HepG2 (cell line): Measurements from ENCODE around the gene STRIP1. TPM values are rescaled to one million over a fixed set of nuclear protein-coding genes. Genes with fewer than 3 reads are reported as not detected.

Experiments
- CEBPG ChIP-seq: IDR thresholded peaks from 2 replicates; pipeline ENCODE4 v1.6.1; 2016
- CENPX ChIP-seq: sonication (generic); formaldehyde crosslinking; IDR thresholded peaks from 2 replicates; pipeline ENCODE4 v1.9.0; 2021; ENCODE audit warnings: mild to moderate bottlenecking, missing genetic modification reagents, moderate library complexity
- FOXA3 ChIP-seq: IDR thresholded peaks from 2 replicates; pipeline ENCODE4 v1.6.1; 2016; ENCODE audit warnings: missing genetic modification reagents, missing compliant biosample characterization
- FOXP1 ChIP-seq, 2 experiments: fragments of 450-650 bp in 1 of 2; IDR thresholded peaks; 2 replicates each; pipeline ENCODE4 v1.6.1; 2017 to 2018; ENCODE audit warnings: antibody characterized with exemption in 1 of 2
- HOXA5 ChIP-seq: sonication (generic); formaldehyde crosslinking; IDR thresholded peaks from 2 replicates; pipeline ENCODE4 v1.4.0; 2020; ENCODE audit warnings: missing genetic modification reagents
- IRF2 ChIP-seq: IDR thresholded peaks from 2 replicates; pipeline ENCODE4 v1.6.1; 2018; ENCODE audit warnings: missing genetic modification reagents, missing compliant biosample characterization
- KDM6A ChIP-seq: IDR thresholded peaks from 2 replicates; pipeline ENCODE4 v1.6.1; 2016; ENCODE audit warnings: low read depth
- MED1 ChIP-seq: sonication (generic); formaldehyde crosslinking; IDR thresholded peaks from 2 replicates; pipeline ENCODE4 v1.4.0; 2020; ENCODE audit warnings: missing genetic modification reagents
- MIXL1 ChIP-seq: IDR thresholded peaks from 2 replicates; pipeline ENCODE4 v1.6.1; 2016
- NR2F2 ChIP-seq: IDR thresholded peaks from 2 replicates; pipeline ENCODE4 v1.6.1; 2012; ENCODE audit warnings: low read depth, inconsistent platforms, borderline replicate concordance
- NRL ChIP-seq: sonication (generic); formaldehyde crosslinking; IDR thresholded peaks from 2 replicates; pipeline ENCODE4 v1.5.0; 2020; ENCODE audit warnings: missing genetic modification reagents, mild to moderate bottlenecking, moderate library complexity, borderline replicate concordance
- PAWR ChIP-seq: sonication (generic); formaldehyde crosslinking; IDR thresholded peaks from 2 replicates; pipeline ENCODE4 v1.4.0; 2020; ENCODE audit warnings: missing genetic modification reagents, mild to moderate bottlenecking, borderline replicate concordance
- SIX1 ChIP-seq: sonication (generic); formaldehyde crosslinking; IDR thresholded peaks from 2 replicates; pipeline ENCODE4 v1.4.0; 2020; ENCODE audit warnings: missing genetic modification reagents, borderline replicate concordance
- SOX5 ChIP-seq: IDR thresholded peaks from 2 replicates; pipeline ENCODE4 v1.6.1; 2016; ENCODE audit warnings: borderline replicate concordance
- ZNF124 ChIP-seq: sonication (generic); formaldehyde crosslinking; IDR thresholded peaks from 2 replicates; pipeline ENCODE4 v1.4.0; 2020; ENCODE audit warnings: missing genetic modification reagents
- ZNF274 ChIP-seq: sonication (generic); formaldehyde crosslinking; IDR thresholded peaks from 2 replicates; pipeline ENCODE4 v1.5.1; 2020; ENCODE audit warnings: mild to moderate bottlenecking, missing genetic modification reagents
- ZNF292 ChIP-seq: sonication (generic); formaldehyde crosslinking; IDR thresholded peaks from 2 replicates; pipeline ENCODE4 v1.8.1; 2022; ENCODE audit warnings: mild to moderate bottlenecking, low read depth, missing genetic modification reagents, borderline replicate concordance
- ZNF317 ChIP-seq: sonication (generic); formaldehyde crosslinking; IDR thresholded peaks from 2 replicates; pipeline ENCODE4 v1.5.0; 2020; ENCODE audit warnings: mild to moderate bottlenecking, missing genetic modification reagents
- ZNF496 ChIP-seq: sonication (generic); formaldehyde crosslinking; IDR thresholded peaks from 2 replicates; pipeline ENCODE4 v1.8.1; 2023; ENCODE audit warnings: mild to moderate bottlenecking, moderate library complexity, missing genetic modification reagents; ENCODE audit not compliant: insufficient replicate concordance
- ZNF644 ChIP-seq: IDR thresholded peaks from 2 replicates; pipeline ENCODE4 v1.6.1; 2016; ENCODE audit warnings: low read depth
- polyA plus RNA-seq, 8 experiments: library from polyadenylated mRNA; depleted of rRNA in 3 of 8; stranded (reverse) in 7 of 8; unstranded in 1 of 8; fragments of >200 nt; fragmentation: Illumina TruSeq in 4 of 8; extraction: Trizol in 4 of 8; gene quantifications; 2 replicates each; pipeline versions ENCODE4 v1.2.1 to v1.2.3, GENCODE V29; 2011 to 2016; ENCODE audit warnings: low read depth in 4 of 8, missing spikeins in 1 of 8, mixed read lengths in 1 of 8; ENCODE audit not compliant: insufficient read depth in 1 of 8
- total RNA-seq, 5 experiments: library from RNA; depleted of rRNA; stranded (reverse); fragments of >200 nt; fragmentation: Illumina TruSeq; extraction: Trizol; gene quantifications; 2 replicates each; pipeline ENCODE4 v1.2.3, GENCODE V29; 2016; ENCODE audit warnings: low read depth in 1 of 5
- TF ChIP-seq, protein P1 (sequence below): sonication (generic); formaldehyde crosslinking; conservative IDR thresholded peaks from 2 replicates; pipeline ENCODE4 v1.4.0; 2020; ENCODE audit warnings: mild to moderate bottlenecking, missing genetic modification reagents, moderate library complexity
- TF ChIP-seq, protein P2 (sequence below): sonication (generic); formaldehyde crosslinking; IDR thresholded peaks from 2 replicates; pipeline ENCODE4 v1.5.0; 2020; ENCODE audit warnings: missing genetic modification reagents
- TF ChIP-seq, protein P3 (sequence below): IDR thresholded peaks from 2 replicates; pipeline ENCODE4 v1.6.1; 2016; ENCODE audit warnings: low read depth
- TF ChIP-seq, protein P4 (sequence below): sonication (generic); formaldehyde crosslinking; IDR thresholded peaks from 2 replicates; pipeline ENCODE4 v1.5.0; 2020; ENCODE audit warnings: mild to moderate bottlenecking, missing genetic modification reagents, moderate library complexity

STRIP1 gene
- total and polyA plus RNA-seq, 2 of the 13 experiments (the other 11 are each of a cell fraction or from before 2014, with no cell fraction given), result 20.9 to 27.9 TPM

DNA sequence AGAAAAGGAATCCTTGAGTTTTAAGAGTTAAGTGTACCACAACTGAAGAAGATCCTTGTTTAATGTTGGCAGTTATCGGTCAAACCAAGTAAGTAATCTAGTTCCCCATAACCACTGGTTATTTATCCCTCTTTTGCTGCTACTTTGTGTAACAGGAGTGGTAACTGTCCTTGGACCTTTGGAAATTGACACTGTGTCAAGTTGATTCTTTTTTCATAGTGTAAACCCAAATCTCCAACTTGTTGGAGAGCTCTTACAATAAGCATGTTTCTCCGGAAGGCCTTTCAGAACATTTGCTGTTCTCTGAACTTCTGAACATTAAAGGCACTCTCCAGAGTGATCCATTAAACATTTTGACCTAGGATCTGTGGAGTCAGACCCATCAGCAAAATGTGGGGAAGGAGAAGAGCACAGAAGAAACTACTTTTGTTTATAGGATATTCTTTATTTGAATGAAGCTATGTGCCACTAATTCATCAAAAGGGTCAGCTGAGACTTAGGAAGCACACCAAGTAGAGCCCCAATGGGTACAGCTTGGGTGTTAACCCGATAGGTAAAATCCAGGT lies 46.0 kb upstream of the STRIP1 start (continued):
- TF ChIP-seq, protein P1, sequence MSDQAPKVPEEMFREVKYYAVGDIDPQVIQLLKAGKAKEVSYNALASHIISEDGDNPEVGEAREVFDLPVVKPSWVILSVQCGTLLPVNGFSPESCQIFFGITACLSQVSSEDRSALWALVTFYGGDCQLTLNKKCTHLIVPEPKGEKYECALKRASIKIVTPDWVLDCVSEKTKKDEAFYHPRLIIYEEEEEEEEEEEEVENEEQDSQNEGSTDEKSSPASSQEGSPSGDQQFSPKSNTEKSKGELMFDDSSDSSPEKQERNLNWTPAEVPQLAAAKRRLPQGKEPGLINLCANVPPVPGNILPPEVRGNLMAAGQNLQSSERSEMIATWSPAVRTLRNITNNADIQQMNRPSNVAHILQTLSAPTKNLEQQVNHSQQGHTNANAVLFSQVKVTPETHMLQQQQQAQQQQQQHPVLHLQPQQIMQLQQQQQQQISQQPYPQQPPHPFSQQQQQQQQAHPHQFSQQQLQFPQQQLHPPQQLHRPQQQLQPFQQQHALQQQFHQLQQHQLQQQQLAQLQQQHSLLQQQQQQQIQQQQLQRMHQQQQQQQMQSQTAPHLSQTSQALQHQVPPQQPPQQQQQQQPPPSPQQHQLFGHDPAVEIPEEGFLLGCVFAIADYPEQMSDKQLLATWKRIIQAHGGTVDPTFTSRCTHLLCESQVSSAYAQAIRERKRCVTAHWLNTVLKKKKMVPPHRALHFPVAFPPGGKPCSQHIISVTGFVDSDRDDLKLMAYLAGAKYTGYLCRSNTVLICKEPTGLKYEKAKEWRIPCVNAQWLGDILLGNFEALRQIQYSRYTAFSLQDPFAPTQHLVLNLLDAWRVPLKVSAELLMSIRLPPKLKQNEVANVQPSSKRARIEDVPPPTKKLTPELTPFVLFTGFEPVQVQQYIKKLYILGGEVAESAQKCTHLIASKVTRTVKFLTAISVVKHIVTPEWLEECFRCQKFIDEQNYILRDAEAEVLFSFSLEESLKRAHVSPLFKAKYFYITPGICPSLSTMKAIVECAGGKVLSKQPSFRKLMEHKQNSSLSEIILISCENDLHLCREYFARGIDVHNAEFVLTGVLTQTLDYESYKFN (CRISPR knock-in tag), result peak; percentile 84
- peak; percentile 60; the same call in 1 of the 2 replicates for TF ChIP-seq SOX5 (CRISPR knock-in tag)
- TF ChIP-seq NR2F2, result 0 out of 2 replicates have a peak, but pooled peaks have one; percentile 35
- TF ChIP-seq, protein P2, sequence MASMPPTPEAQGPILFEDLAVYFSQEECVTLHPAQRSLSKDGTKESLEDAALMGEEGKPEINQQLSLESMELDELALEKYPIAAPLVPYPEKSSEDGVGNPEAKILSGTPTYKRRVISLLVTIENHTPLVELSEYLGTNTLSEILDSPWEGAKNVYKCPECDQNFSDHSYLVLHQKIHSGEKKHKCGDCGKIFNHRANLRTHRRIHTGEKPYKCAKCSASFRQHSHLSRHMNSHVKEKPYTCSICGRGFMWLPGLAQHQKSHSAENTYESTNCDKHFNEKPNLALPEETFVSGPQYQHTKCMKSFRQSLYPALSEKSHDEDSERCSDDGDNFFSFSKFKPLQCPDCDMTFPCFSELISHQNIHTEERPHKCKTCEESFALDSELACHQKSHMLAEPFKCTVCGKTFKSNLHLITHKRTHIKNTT (CRISPR knock-in tag), result no peak
- no peak for TF ChIP-seq ZNF496 (CRISPR knock-in tag)
- no peak for TF ChIP-seq NRL (CRISPR knock-in tag)
- TF ChIP-seq FOXA3 (CRISPR knock-in tag), result peak; percentile 66
- TF ChIP-seq MED1 (CRISPR knock-in tag), result peak; percentile 71
- TF ChIP-seq, protein P3, sequence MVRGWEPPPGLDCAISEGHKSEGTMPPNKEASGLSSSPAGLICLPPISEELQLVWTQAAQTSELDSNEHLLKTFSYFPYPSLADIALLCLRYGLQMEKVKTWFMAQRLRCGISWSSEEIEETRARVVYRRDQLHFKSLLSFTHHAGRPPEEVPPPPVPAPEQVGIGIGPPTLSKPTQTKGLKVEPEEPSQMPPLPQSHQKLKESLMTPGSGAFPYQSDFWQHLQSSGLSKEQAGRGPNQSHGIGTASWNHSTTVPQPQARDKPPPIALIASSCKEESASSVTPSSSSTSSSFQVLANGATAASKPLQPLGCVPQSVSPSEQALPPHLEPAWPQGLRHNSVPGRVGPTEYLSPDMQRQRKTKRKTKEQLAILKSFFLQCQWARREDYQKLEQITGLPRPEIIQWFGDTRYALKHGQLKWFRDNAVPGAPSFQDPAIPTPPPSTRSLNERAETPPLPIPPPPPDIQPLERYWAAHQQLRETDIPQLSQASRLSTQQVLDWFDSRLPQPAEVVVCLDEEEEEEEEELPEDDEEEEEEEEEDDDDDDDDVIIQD (CRISPR knock-in tag), result peak; percentile 84; the same call in 1 of the 2 replicates
- TF ChIP-seq CENPX (CRISPR knock-in tag), result no peak
- 0 out of 2 replicates have a peak, but pooled peaks have one; percentile 22 for TF ChIP-seq ZNF124 (CRISPR knock-in tag)
- TF ChIP-seq IRF2 (CRISPR knock-in tag), result peak; percentile 14; the same call in 1 of the 2 replicates
- peak; percentile 82; the same call in 1 of the 2 replicates for TF ChIP-seq SIX1 (CRISPR knock-in tag)
- TF ChIP-seq ZNF292 (CRISPR knock-in tag), result peak; percentile 20; the same call in 1 of the 2 replicates
- no peak for TF ChIP-seq ZNF317
- TF ChIP-seq PAWR (CRISPR knock-in tag), result no peak
- peak; percentile 20; the same call in 1 of the 2 replicates for TF ChIP-seq CEBPG
- TF ChIP-seq ZNF644 (CRISPR knock-in tag), result 0 out of 2 replicates have a peak, but pooled peaks have one; percentile 22
- peak; percentile 74 for TF ChIP-seq MIXL1 (CRISPR knock-in tag)
- TF ChIP-seq, protein P4, sequence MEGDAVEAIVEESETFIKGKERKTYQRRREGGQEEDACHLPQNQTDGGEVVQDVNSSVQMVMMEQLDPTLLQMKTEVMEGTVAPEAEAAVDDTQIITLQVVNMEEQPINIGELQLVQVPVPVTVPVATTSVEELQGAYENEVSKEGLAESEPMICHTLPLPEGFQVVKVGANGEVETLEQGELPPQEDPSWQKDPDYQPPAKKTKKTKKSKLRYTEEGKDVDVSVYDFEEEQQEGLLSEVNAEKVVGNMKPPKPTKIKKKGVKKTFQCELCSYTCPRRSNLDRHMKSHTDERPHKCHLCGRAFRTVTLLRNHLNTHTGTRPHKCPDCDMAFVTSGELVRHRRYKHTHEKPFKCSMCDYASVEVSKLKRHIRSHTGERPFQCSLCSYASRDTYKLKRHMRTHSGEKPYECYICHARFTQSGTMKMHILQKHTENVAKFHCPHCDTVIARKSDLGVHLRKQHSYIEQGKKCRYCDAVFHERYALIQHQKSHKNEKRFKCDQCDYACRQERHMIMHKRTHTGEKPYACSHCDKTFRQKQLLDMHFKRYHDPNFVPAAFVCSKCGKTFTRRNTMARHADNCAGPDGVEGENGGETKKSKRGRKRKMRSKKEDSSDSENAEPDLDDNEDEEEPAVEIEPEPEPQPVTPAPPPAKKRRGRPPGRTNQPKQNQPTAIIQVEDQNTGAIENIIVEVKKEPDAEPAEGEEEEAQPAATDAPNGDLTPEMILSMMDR (CRISPR knock-in tag), result no peak
- no peak for TF ChIP-seq FOXP1 (IDR thresholded peaks at IDR 0.05)
- peak; percentile 56; the same call in 1 of the 2 replicates for TF ChIP-seq FOXP1 (CRISPR knock-in tag; IDR thresholded peaks at IDR 0.05)
- peak; percentile 49; the same call in 1 of the 2 replicates for TF ChIP-seq KDM6A (CRISPR knock-in tag)
- no peak for TF ChIP-seq ZNF274 (CRISPR knock-in tag)
- no peak for TF ChIP-seq HOXA5
